GM18498 (cell line): ENCODE measurements around the gene KRTAP4-1.
"Not testable (repeated sequence)": the region's sequence is repeated elsewhere in the genome, so short reads cannot be mapped to it uniquely, and the experiment has no call there.

Source experiments
- ATAC-seq: cut with Tn5 transposase; IDR thresholded peaks from one replicate; pipeline ENCODE4 v1.9.1; 2021; ENCODE audit warnings: mild to moderate bottlenecking, moderate library complexity; ENCODE audit not compliant: unreplicated experiment

Gene KRTAP4-1

GRCh38 chr17:41176744-41177387, 7.8 kb downstream of the KRTAP4-1 start:
- no peak for ATAC-seq

GRCh38 chr17:41171886-41172285, 12.8 kb downstream of the KRTAP4-1 start:
- no peak for ATAC-seq

- ATAC-seq = no peak
Observed at GRCh38 chr17:41168121-41168520, 16.6 kb downstream of the KRTAP4-1 start, which contains the start of gene KRTAP4-3. KRTAP4-3 (minus strand) TSS chr17:41168221; CDS start chr17:41168172, 49 bp downstream.

GRCh38 chr17:41167561-41167960, 17.1 kb downstream of the KRTAP4-1 start:
- ATAC-seq = no peak

GRCh38 chr17:41163828-41164227, 20.9 kb downstream of the KRTAP4-1 start:
- no peak for ATAC-seq

GRCh38 chr17:41160648-41161047, 24.1 kb downstream of the KRTAP4-1 start, which contains the start of gene KRTAP4-4:
KRTAP4-4 (minus strand) TSS chr17:41160748; CDS start chr17:41160691, 57 bp downstream.
- no peak for ATAC-seq

GRCh38 chr17:41160190-41160589, 24.5 kb downstream of the KRTAP4-1 start:
- ATAC-seq = not testable (repeated sequence)

- no peak for ATAC-seq
Observed at GRCh38 chr17:41153856-41154255, 30.9 kb downstream of the KRTAP4-1 start.

- no peak for ATAC-seq
Observed at GRCh38 chr17:41151525-41151924, 33.2 kb downstream of the KRTAP4-1 start.

- ATAC-seq = no peak
Observed at GRCh38 chr17:41150026-41150425, 34.7 kb downstream of the KRTAP4-1 start.

GRCh38 chr17:41149652-41149985, 35.1 kb downstream of the KRTAP4-1 start, which contains the start of gene KRTAP4-5:
KRTAP4-5 (minus strand) TSS chr17:41149825; CDS start chr17:41149767, 58 bp downstream.
- no peak for ATAC-seq

GRCh38 chr17:41148971-41149651, 35.6 kb downstream of the KRTAP4-1 start:
- ATAC-seq = not testable (repeated sequence)

- ATAC-seq = no peak
Observed at GRCh38 chr17:41147531-41148204, 37.0 kb downstream of the KRTAP4-1 start.

GRCh38 chr17:41145261-41145660, 39.5 kb downstream of the KRTAP4-1 start:
- no peak for ATAC-seq

- no peak for ATAC-seq
Observed at GRCh38 chr17:41144846-41145245, 39.9 kb downstream of the KRTAP4-1 start.

- ATAC-seq = no peak
Observed at GRCh38 chr17:41141361-41141760, 43.4 kb downstream of the KRTAP4-1 start.

- no peak for ATAC-seq
Observed at GRCh38 chr17:41140360-41141131, 44.2 kb downstream of the KRTAP4-1 start, which contains the start of gene KRTAP4-6. KRTAP4-6 (minus strand) TSS chr17:41140544; CDS start chr17:41140487, 57 bp downstream.

GRCh38 chr17:41139865-41140264, 44.8 kb downstream of the KRTAP4-1 start:
- ATAC-seq = not testable (repeated sequence)
